Measurements from ENCODE around the gene TSFM. TPM values are rescaled to one million over a fixed set of nuclear protein-coding genes. Genes with fewer than 3 reads are reported as not detected.
A peak's percentile ranks its signal among the peaks of the same experiment; 100 is the strongest.

Gene TSFM
- total and polyA plus RNA-seq, 2 of the 13 experiments (the other 11 are each of a cell fraction or from before 2014, with no cell fraction given) = 29.8 to 68.3 TPM

- TF ChIP-seq ZBTB10 (CRISPR knock-in tag; IDR thresholded peaks at IDR 0.05; ENCODE audit: borderline replicate concordance) (0 out of 2 replicates have a peak, but pooled peaks have one; percentile 23), CSRNP1 (CRISPR knock-in tag; IDR thresholded peaks at IDR 0.05) (peak; percentile 43; the same call in 1 of the 2 replicates), ZNF503 (CRISPR knock-in tag; IDR thresholded peaks at IDR 0.05) (peak; percentile 80; the same call in 1 of the 2 replicates), ZNF407 (CRISPR knock-in tag; IDR thresholded peaks at IDR 0.05; ENCODE audit: not compliant biosample characterization) (no peak), POLR2AphosphoS5 (IDR thresholded peaks at IDR 0.05; ENCODE audit: low read depth, low read length) (peak; percentile 57), ZSCAN22 (CRISPR knock-in tag; IDR thresholded peaks at IDR 0.05) (no peak), SETDB1 (CRISPR knock-in tag; IDR thresholded peaks at IDR 0.05; ENCODE audit: borderline replicate concordance) (no peak), ZNF235 (CRISPR knock-in tag; IDR thresholded peaks at IDR 0.05; ENCODE audit: borderline replicate concordance) (peak; percentile 80; the same call in 1 of the 2 replicates), ZNF691 (CRISPR knock-in tag; IDR thresholded peaks at IDR 0.05; ENCODE audit: borderline replicate concordance, low read depth) (no peak), GATA4 (IDR thresholded peaks at IDR 0.05; ENCODE audit: borderline replicate concordance, low read depth) (no peak), KLF6 (CRISPR knock-in tag; IDR thresholded peaks at IDR 0.05) (peak; percentile 51; the same call in 1 of the 2 replicates)
Measured at GRCh38 chr12:57845478-57846284, 63.1 kb downstream of the TSFM start (continued).
